ENCODE measurements around the gene DHRS7B.
A peak's percentile ranks its signal among the peaks of the same experiment; 100 is the strongest.
"Not testable (repeated sequence)": the region's sequence is repeated elsewhere in the genome, so short reads cannot be mapped to it uniquely, and the experiment has no call there.

DHRS7B gene

GRCh38 chr17:21126645-21127508 is at the start of gene DHRS7B:
Gene DHRS7B, plus strand, starts transcription at chr17:21126964. Its CDS starts 8 bp downstream, at chr17:21126972.
- peak; percentile 92 for DNase-seq (ENCODE audit: low read depth)

- no peak for DNase-seq (ENCODE audit: low read depth)
Observed at GRCh38 chr17:21077281-21077680, 49.5 kb upstream of the DHRS7B start.

- no peak for DNase-seq (ENCODE audit: low read depth)
Observed at GRCh38 chr17:21078016-21078780, 48.6 kb upstream of the DHRS7B start.

- no peak for DNase-seq (ENCODE audit: low read depth)
Observed at GRCh38 chr17:21079196-21079595, 47.6 kb upstream of the DHRS7B start.

- DNase-seq (ENCODE audit: low read depth) = no peak
Observed at GRCh38 chr17:21082001-21082436, 44.7 kb upstream of the DHRS7B start.

- not testable (repeated sequence) for DNase-seq (ENCODE audit: low read depth)
Observed at GRCh38 chr17:21085280-21085679, 41.5 kb upstream of the DHRS7B start.

- DNase-seq (ENCODE audit: low read depth) = no peak
Observed at GRCh38 chr17:21085707-21086106, 41.1 kb upstream of the DHRS7B start.

GRCh38 chr17:21089145-21089544 is 37.6 kb upstream of the DHRS7B start:
- peak; percentile 82 for DNase-seq (ENCODE audit: low read depth)

- DNase-seq (ENCODE audit: low read depth) = no peak
Observed at GRCh38 chr17:21089933-21090901, 36.5 kb upstream of the DHRS7B start.

GRCh38 chr17:21090902-21091618 is 35.7 kb upstream of the DHRS7B start:
- DNase-seq (ENCODE audit: low read depth) = no peak

GRCh38 chr17:21094298-21094704 is 32.5 kb upstream of the DHRS7B start:
- DNase-seq (ENCODE audit: low read depth) = no peak

GRCh38 chr17:21095735-21096134 is 31.0 kb upstream of the DHRS7B start:
- no peak for DNase-seq (ENCODE audit: low read depth)

GRCh38 chr17:21096874-21097273 is 29.9 kb upstream of the DHRS7B start:
- no peak for DNase-seq (ENCODE audit: low read depth)

GRCh38 chr17:21098934-21099689 is 27.7 kb upstream of the DHRS7B start:
- DNase-seq (ENCODE audit: low read depth) = peak; percentile 84

GRCh38 chr17:21100636-21101035 is 26.1 kb upstream of the DHRS7B start:
- no peak for DNase-seq (ENCODE audit: low read depth)

GRCh38 chr17:21104608-21105007 is 22.2 kb upstream of the DHRS7B start:
- DNase-seq (ENCODE audit: low read depth) = no peak

GRCh38 chr17:21105064-21105894 is 21.5 kb upstream of the DHRS7B start:
- DNase-seq (ENCODE audit: low read depth) = no peak

- no peak for DNase-seq (ENCODE audit: low read depth)
Observed at GRCh38 chr17:21106316-21106715, 20.4 kb upstream of the DHRS7B start.

- not testable (repeated sequence) for DNase-seq (ENCODE audit: low read depth)
Observed at GRCh38 chr17:21107067-21107650, 19.6 kb upstream of the DHRS7B start.

All from EH (cell line).